ENCODE results near the gene SP9. TPM values are rescaled to one million over a fixed set of nuclear protein-coding genes. Genes with fewer than 3 reads are reported as not detected.

Gene SP9
- total RNA-seq, 1 experiment from 2014 or later: not detected

- CTCF ChIA-PET: no interaction called here
- POLR2A ChIA-PET: no interaction called here
- peaks cover 16% of the 10 kb centered on the region for H3K4me1 ChIP-seq (ENCODE audit: control insufficient read depth, insufficient read depth, low read length)
- no peak for ATAC-seq
- in situ Hi-C loops (cut with HindIII; ENCODE audit: low pct_unique_long_range_greater_than_20kb, low sequenced_read_pairs) (no loop called here), intact Hi-C loops (cut with micrococcal nuclease; ENCODE audit: unreplicated experiment) (no loop called here)
- no peak overlapping the region for H3K4me3 ChIP-seq (ENCODE audit: low read depth in 2 of 2, low read length in 2 of 2)
- TF ChIP-seq REST (IDR thresholded peaks at IDR 0.05; ENCODE audit: insufficient read depth in 1 of 2, low read depth in 2 of 2, low read length in 1 of 2): no peak
- no peak for TF ChIP-seq POLR2AphosphoS5 (IDR thresholded peaks at IDR 0.05; ENCODE audit: low read depth, low read length)
- TF ChIP-seq TCF7L2 (IDR thresholded peaks at IDR 0.05; ENCODE audit: low read depth, low read length): no peak
- TF ChIP-seq CTCF (IDR thresholded peaks at IDR 0.05): no peak
- TF ChIP-seq SIN3A (IDR thresholded peaks at IDR 0.05; ENCODE audit: borderline replicate concordance, insufficient read depth, low read depth, low read length): no peak
- no peaks in the 10 kb centered on the region for H3K9me3 ChIP-seq (ENCODE audit: control insufficient read depth, insufficient read depth, low read depth, low read length)
- DNase-seq (ENCODE audit: low read depth, low spot score): no peak
- no peaks in the 10 kb centered on the region for H3K36me3 ChIP-seq (ENCODE audit: control insufficient read depth, insufficient read depth, low read length)
- no peak overlapping the region for H3K27ac ChIP-seq (ENCODE audit: low read length)
- no TSS peak for BruUV-seq (replicated peaks)
- no peaks in the 10 kb centered on the region for H3K27me3 ChIP-seq (ENCODE audit: control insufficient read depth, insufficient read depth, low read length)
Measured at GRCh38 chr2:174330945-174331594, 3.7 kb upstream of the SP9 start.

GRCh38 chr2:174331595-174332216 lies 3.0 kb upstream of the SP9 start:
- Histone ChIP-seq H3K4me1 (ENCODE audit: control insufficient read depth, insufficient read depth, low read length) (peaks cover 16% of the 10 kb centered on the region), H3K36me3 (ENCODE audit: control insufficient read depth, insufficient read depth, low read length) (no peaks in the 10 kb centered on the region), H3K27ac (ENCODE audit: low read length) (no peak overlapping the region), H3K9me3 (ENCODE audit: control insufficient read depth, insufficient read depth, low read depth, low read length) (no peaks in the 10 kb centered on the region), H3K27me3 (ENCODE audit: control insufficient read depth, insufficient read depth, low read length) (no peaks in the 10 kb centered on the region), H3K4me3 (ENCODE audit: low read depth in 2 of 2, low read length in 2 of 2) (no peak overlapping the region)
- TF ChIP-seq REST (IDR thresholded peaks at IDR 0.05; ENCODE audit: insufficient read depth in 1 of 2, low read depth in 2 of 2, low read length in 1 of 2): no peak
- ChIA-PET POLR2A (interaction anchor here (0.7 kb wide), 1 partner anchor 31 kb away, joined by 3 read pairs; no protein-coding TSS in a partner anchor), CTCF (no interaction called here)
- no peak for ATAC-seq
- in situ Hi-C loops (cut with HindIII; ENCODE audit: low pct_unique_long_range_greater_than_20kb, low sequenced_read_pairs) (no loop called here), intact Hi-C loops (cut with micrococcal nuclease; ENCODE audit: unreplicated experiment) (no loop called here)
- no peak for DNase-seq (ENCODE audit: low read depth, low spot score)
- BruUV-seq (replicated peaks): no TSS peak

Data from Panc1 (cell line).